Lung (tissue), 12 donors: ENCODE data around the gene FRMD4A. TPM values are rescaled to one million over a fixed set of nuclear protein-coding genes. Genes with fewer than 3 reads are reported as not detected.

Source experiments
- ATAC-seq: fragments of 200-7000 bp; cut with Tn5 transposase; one replicate; pipeline ENCODE4 v1.9.1; 2020; ENCODE audit warnings: moderate number of reproducible peaks; ENCODE audit not compliant: insufficient read depth, low FRiP score
- DNase-seq, 3 donors: peaks; one replicate each; pipeline ENCODE4 v3.0.0-alpha.2; 2013 to 2017
- H3K27ac ChIP-seq, 2 donors: one replicate each; pipeline ENCODE4 v1.5.1; 2013; ENCODE audit warnings: mild to moderate bottlenecking in 2 of 2, moderate library complexity in 2 of 2, control low read depth in 1 of 2, inconsistent platforms in 1 of 2, low read depth in 1 of 2, low read length in 1 of 2
- H3K27me3 ChIP-seq, 3 donors: one replicate each; pipeline ENCODE4 v1.5.1; 2013; ENCODE audit warnings: low read length in 2 of 3; ENCODE audit not compliant: control insufficient read depth in 3 of 3, insufficient read depth in 3 of 3
- H3K36me3 ChIP-seq, 4 donors: one replicate each; pipeline ENCODE4 v1.5.1; 2013; ENCODE audit warnings: low read length in 4 of 4, mild to moderate bottlenecking in 1 of 4, moderate library complexity in 1 of 4; ENCODE audit not compliant: control insufficient read depth in 4 of 4, insufficient read depth in 4 of 4
- H3K4me1 ChIP-seq, 5 donors: one replicate each; pipeline ENCODE4 v1.5.1; 2013; ENCODE audit warnings: low read length in 5 of 5, mild to moderate bottlenecking in 2 of 5, moderate library complexity in 1 of 5; ENCODE audit not compliant: control insufficient read depth in 5 of 5, insufficient read depth in 5 of 5
- H3K4me3 ChIP-seq: one replicate; pipeline ENCODE4 v1.5.1; 2013; ENCODE audit warnings: mild to moderate bottlenecking, control low read depth, moderate library complexity
- H3K9ac ChIP-seq, 2 donors: one replicate each; pipeline ENCODE4 v1.5.1; 2013; ENCODE audit warnings: low read length in 2 of 2, control low read depth in 1 of 2; ENCODE audit not compliant: insufficient read depth in 1 of 2
- H3K9me3 ChIP-seq, 4 donors: one replicate each; pipeline ENCODE4 v1.5.1; 2013; ENCODE audit warnings: low read length in 3 of 4, mild to moderate bottlenecking in 1 of 4, moderate library complexity in 1 of 4; ENCODE audit not compliant: control insufficient read depth in 4 of 4, insufficient read depth in 3 of 4
- CTCF ChIP-seq: IDR thresholded peaks from 2 replicates; pipeline ENCODE4 v1.5.1; 2012; ENCODE audit warnings: mild to moderate bottlenecking; ENCODE audit errors: control extremely low read depth, extremely low read depth
- WGBS, 2 donors: extraction: QIAGEN DNeasy Blood & Tissue Kit; methylation state at CpG; one replicate each; pipeline ENCODE4 v1.1.7; 2013; 5-methylcytosine and 5-hydroxymethylcytosine counted together
- polyA plus RNA-seq, 2 donors: library from polyadenylated mRNA; stranded (reverse); fragments of 200-250 nt; gene quantifications; one replicate each; pipeline ENCODE4 v1.2.1, GENCODE V29; 2013
- total RNA-seq, 2 donors: library from RNA; depleted of rRNA in 1 of 2; stranded (reverse); fragments of >200 nt in 1 of 2; gene quantifications; one replicate each; pipeline ENCODE4 v1.2.1, GENCODE V29; 2014 to 2021
- donor health status: control.
- donor health status: control.
- donor health status: Bipolar disorder and iron deficiency.
- donor health status: healthy.
- donor health status: DM: yes; HTN: yes; CAD: no.

The FRMD4A gene
- total and polyA plus RNA-seq, 4 donors = 12.0 to 64.5 (median 29.3) TPM

- TF ChIP-seq CTCF = no peak
- Histone ChIP-seq H3K4me1 (peaks cover 0 to 8% (median 4%) of the 10 kb centered on the region in 5 donors), H3K36me3 (no peaks in the 10 kb centered on the region), H3K9me3 (no peaks in the 10 kb centered on the region), H3K27me3 (peaks cover 0 to 3% (median 0%) of the 10 kb centered on the region in 3 donors), H3K9ac (peak overlapping the region in 1 of 2 donors; percentile 42), H3K27ac (peak overlapping the region; percentile 13 to 24), H3K4me3 (no peak overlapping the region)
- WGBS, 2 donors = 56 to 62% methylated on average over 3 of the region's 3 CpGs
- ATAC-seq (no peak), DNase-seq (peak in 2 of 3 donors; percentile 66 to 68)
Observed at GRCh38 chr10:13862546-13863233, 468.0 kb downstream of the FRMD4A start.

- WGBS, 2 donors = 96% methylated on average over 14 of the region's 14 CpGs
Observed at GRCh38 chr10:13860886-13861285, 469.8 kb downstream of the FRMD4A start.

GRCh38 chr10:13859979-13860654 lies 470.6 kb downstream of the FRMD4A start:
- 72 to 82% methylated on average over 8 of the region's 8 CpGs for WGBS, 2 donors
- ATAC-seq = no peak
- Histone ChIP-seq H3K27ac (peak overlapping the region in 1 of 2 donors; percentile 10), H3K9me3 (no peaks in the 10 kb centered on the region), H3K4me1 (peaks cover 0 to 8% (median 4%) of the 10 kb centered on the region in 5 donors), H3K4me3 (no peak overlapping the region), H3K36me3 (peaks cover 0 to 3% (median 0%) of the 10 kb centered on the region in 4 donors), H3K9ac (no peak overlapping the region), H3K27me3 (peaks cover 0 to 3% (median 0%) of the 10 kb centered on the region in 3 donors)
- no peak for TF ChIP-seq CTCF
- no peak for DNase-seq

More at GRCh38 chr10:13860886-13861285, 469.8 kb downstream of the FRMD4A start:
- Histone ChIP-seq H3K9ac (no peak overlapping the region), H3K4me3 (no peak overlapping the region), H3K4me1 (peaks cover 0 to 8% (median 4%) of the 10 kb centered on the region in 5 donors), H3K36me3 (peaks cover 0 to 3% (median 0%) of the 10 kb centered on the region in 4 donors), H3K9me3 (no peaks in the 10 kb centered on the region), H3K27ac (no peak overlapping the region), H3K27me3 (peaks cover 0 to 3% (median 0%) of the 10 kb centered on the region in 3 donors)
- ATAC-seq (no peak), DNase-seq (no peak)
- TF ChIP-seq CTCF = no peak
